A549 (cell line): ENCODE data around the gene SDE2. TPM values are rescaled to one million over a fixed set of nuclear protein-coding genes. Genes with fewer than 3 reads are reported as not detected.
A peak's percentile ranks its signal among the peaks of the same experiment; 100 is the strongest.

Experiments
- ATAC-seq, 2 experiments: fragments of 200-7000 bp in 1 of 2; fragments of >200 bp in 1 of 2; cut with Nextera tagmentation in 1 of 2; cut with Tn5 transposase in 1 of 2; 3 replicates each; pipeline versions ENCODE4 v1.8.0 to v1.9.1; 2018 to 2020; ENCODE audit warnings: mild to moderate bottlenecking in 1 of 2, moderate library complexity in 1 of 2
- CTCF ChIA-PET: fragments of 300-600 bp; sonication (Branson Sonifier 250); formaldehyde crosslinking; extraction: SDS; loops from one replicate; lab custom pipeline; 2021; ENCODE audit warnings: antibody characterized with exemption, inconsistent platforms; lab: Yijun Ruan, JAX
- POLR2A ChIA-PET: fragments of 350-600 bp; formaldehyde crosslinking; extraction: SDS; loops from one replicate; lab custom pipeline; 2021; ENCODE audit warnings: antibody characterized with exemption, inconsistent platforms; lab: Yijun Ruan, JAX
- DNase-seq, 2 experiments: peaks; one replicate each; pipeline versions ENCODE4 v3.0.0 to v3.0.0-alpha.2; 2011 to 2016; ENCODE audit warnings: low read depth in 1 of 2, low spot score in 1 of 2
- FAIRE-seq: peaks from 2 replicates; lab custom pipeline; 2011; peaks lifted over from hg19 to GRCh38; lab: Jason Lieb, UNC
- H3K27ac ChIP-seq, 2 experiments: fragments of >200 bp; sonication (Bioruptor Twin); formaldehyde crosslinking; 3 replicates each; pipeline ENCODE4 v1.5.1; 2016 to 2017
- H3K4me1 ChIP-seq: fragments of >200 bp; sonication (Bioruptor Twin); formaldehyde crosslinking; 3 replicates; pipeline ENCODE4 v1.6.1; 2016
- H3K4me2 ChIP-seq: fragments of >200 bp; sonication (Bioruptor Twin); formaldehyde crosslinking; 3 replicates; pipeline ENCODE4 v1.6.1; 2016
- H3K4me3 ChIP-seq: fragments of >200 bp; sonication (Bioruptor Twin); formaldehyde crosslinking; 3 replicates; pipeline ENCODE4 v1.5.1; 2016
- H3K9me3 ChIP-seq: fragments of >200 bp; sonication (Bioruptor Twin); formaldehyde crosslinking; 3 replicates; pipeline ENCODE4 v1.6.1; 2016
- CBX8 ChIP-seq: fragments of 200-600 bp; sonication (generic); IDR thresholded peaks from 2 replicates; pipeline ENCODE4 v1.6.1; 2016
- CHD4 ChIP-seq: fragments of 200-600 bp; sonication (generic); IDR thresholded peaks from 2 replicates; pipeline ENCODE4 v1.6.1; 2016; ENCODE audit warnings: antibody characterized with exemption, mild to moderate bottlenecking, borderline replicate concordance
- EHF ChIP-seq: fragments of 250-450 bp; sonication (Bioruptor Pico); IDR thresholded peaks from 2 replicates; pipeline ENCODE4 v1.5.0; 2020; ENCODE audit warnings: mild to moderate bottlenecking
- EHMT2 ChIP-seq: fragments of 200-600 bp; sonication (generic); IDR thresholded peaks from 2 replicates; pipeline ENCODE4 v1.6.1; 2016; ENCODE audit warnings: antibody characterized with exemption, low read depth, mild to moderate bottlenecking, moderate library complexity
- FOXS1 ChIP-seq: fragments of 250-450 bp; sonication (Bioruptor Pico); IDR thresholded peaks from 2 replicates; pipeline ENCODE4 v1.5.0; 2020; ENCODE audit warnings: mild to moderate bottlenecking, moderate library complexity
- GATA3 ChIP-seq: IDR thresholded peaks from 2 replicates; pipeline ENCODE4 v1.6.1; 2012; ENCODE audit warnings: borderline replicate concordance
- HOXA7 ChIP-seq: fragments of 250-450 bp; sonication (Bioruptor Pico); IDR thresholded peaks from 2 replicates; pipeline ENCODE4 v1.5.0; 2020; ENCODE audit warnings: mild to moderate bottlenecking, moderate library complexity
- HOXB5 ChIP-seq: fragments of 250-450 bp; sonication (Bioruptor Pico); IDR thresholded peaks from 2 replicates; pipeline ENCODE4 v1.5.0; 2020; ENCODE audit warnings: mild to moderate bottlenecking, moderate library complexity
- JUNB ChIP-seq: fragments of >200 bp; sonication (Bioruptor Twin); formaldehyde crosslinking; IDR thresholded peaks from 2 replicates; pipeline ENCODE4 v1.6.1; 2016
- NFE2L2 ChIP-seq: fragments of 150-350 bp; conservative IDR thresholded peaks from 2 replicates; pipeline ENCODE4 v1.6.1; 2014; ENCODE audit warnings: low read length
- NPAS2 ChIP-seq: fragments of 250-450 bp; sonication (Bioruptor Pico); IDR thresholded peaks from 2 replicates; pipeline ENCODE4 v1.8.0; 2022; ENCODE audit warnings: mild to moderate bottlenecking, moderate library complexity, borderline replicate concordance
- NR3C1 ChIP-seq: fragments of >200 bp; sonication (Bioruptor Twin); formaldehyde crosslinking; IDR thresholded peaks from 3 replicates; pipeline ENCODE4 v1.6.1; 2017
- POLR2A ChIP-seq: IDR thresholded peaks from 2 replicates; pipeline ENCODE4 v1.6.1; 2012; ENCODE audit warnings: mild to moderate bottlenecking, low read length
- ZC3H11A ChIP-seq: fragments of 450-650 bp; IDR thresholded peaks from 2 replicates; pipeline ENCODE4 v1.6.1; 2014; ENCODE audit warnings: antibody characterized with exemption, mild to moderate bottlenecking
- ZFP36 ChIP-seq: fragments of 450-650 bp; IDR thresholded peaks from 2 replicates; pipeline ENCODE4 v1.6.1; 2014; ENCODE audit warnings: borderline replicate concordance; ENCODE audit not compliant: partially characterized antibody
- ZNF302 ChIP-seq: fragments of 250-450 bp; sonication (Bioruptor Pico); IDR thresholded peaks from 2 replicates; pipeline ENCODE4 v1.9.0; 2021; ENCODE audit warnings: inconsistent platforms, mild to moderate bottlenecking, moderate library complexity
- ZSCAN20 ChIP-seq: fragments of 250-450 bp; sonication (Bioruptor Pico); IDR thresholded peaks from 2 replicates; pipeline ENCODE4 v1.8.0; 2022; ENCODE audit warnings: mild to moderate bottlenecking, moderate library complexity
- WGBS: methylation state at CpG from one replicate; pipeline ENCODE4 v1.1.6; 2017; ENCODE audit errors: missing lambda C conversion rate; 5-methylcytosine and 5-hydroxymethylcytosine counted together
- polyA plus RNA-seq, 4 experiments: library from polyadenylated mRNA; depleted of rRNA in 3 of 4; stranded (reverse); fragments of >200 nt; fragmentation: RNase III in 1 of 4; extraction: RNeasy Plus Mini Kit Qiagen cat#74134 plus additional on column Dnase treatment in 1 of 4; gene quantifications; 2 replicates in 3 of 4; 3 replicates in 1 of 4; pipeline ENCODE4 v1.2.3, GENCODE V29; 2011 to 2017
- TF ChIP-seq, protein P1 (sequence below): fragments of 200-600 bp; sonication (generic); IDR thresholded peaks from 2 replicates; pipeline ENCODE4 v1.6.1; 2016; ENCODE audit warnings: antibody characterized with exemption, mild to moderate bottlenecking, moderate library complexity
- TF ChIP-seq, protein P2 (sequence below): fragments of 250-450 bp; sonication (Bioruptor Pico); IDR thresholded peaks from 2 replicates; pipeline ENCODE4 v1.5.0; 2020; ENCODE audit warnings: low read depth, mild to moderate bottlenecking, moderate library complexity
- TF ChIP-seq, protein P3 (sequence below): fragments of 150-350 bp; IDR thresholded peaks from 2 replicates; pipeline ENCODE4 v1.6.1; 2014; ENCODE audit warnings: low read depth, mild to moderate bottlenecking, low read length
- TF ChIP-seq, protein P4 (sequence below): IDR thresholded peaks from 2 replicates; pipeline ENCODE4 v1.6.1; 2012
- TF ChIP-seq, protein P5 (sequence below): IDR thresholded peaks from 2 replicates; pipeline ENCODE4 v1.6.1; 2012; ENCODE audit warnings: low read depth, borderline replicate concordance

The SDE2 gene
- polyA plus RNA-seq, 2 of the 4 experiments (the other 2 are of a cell fraction) = 9.2 to 24.8 TPM

DNA sequence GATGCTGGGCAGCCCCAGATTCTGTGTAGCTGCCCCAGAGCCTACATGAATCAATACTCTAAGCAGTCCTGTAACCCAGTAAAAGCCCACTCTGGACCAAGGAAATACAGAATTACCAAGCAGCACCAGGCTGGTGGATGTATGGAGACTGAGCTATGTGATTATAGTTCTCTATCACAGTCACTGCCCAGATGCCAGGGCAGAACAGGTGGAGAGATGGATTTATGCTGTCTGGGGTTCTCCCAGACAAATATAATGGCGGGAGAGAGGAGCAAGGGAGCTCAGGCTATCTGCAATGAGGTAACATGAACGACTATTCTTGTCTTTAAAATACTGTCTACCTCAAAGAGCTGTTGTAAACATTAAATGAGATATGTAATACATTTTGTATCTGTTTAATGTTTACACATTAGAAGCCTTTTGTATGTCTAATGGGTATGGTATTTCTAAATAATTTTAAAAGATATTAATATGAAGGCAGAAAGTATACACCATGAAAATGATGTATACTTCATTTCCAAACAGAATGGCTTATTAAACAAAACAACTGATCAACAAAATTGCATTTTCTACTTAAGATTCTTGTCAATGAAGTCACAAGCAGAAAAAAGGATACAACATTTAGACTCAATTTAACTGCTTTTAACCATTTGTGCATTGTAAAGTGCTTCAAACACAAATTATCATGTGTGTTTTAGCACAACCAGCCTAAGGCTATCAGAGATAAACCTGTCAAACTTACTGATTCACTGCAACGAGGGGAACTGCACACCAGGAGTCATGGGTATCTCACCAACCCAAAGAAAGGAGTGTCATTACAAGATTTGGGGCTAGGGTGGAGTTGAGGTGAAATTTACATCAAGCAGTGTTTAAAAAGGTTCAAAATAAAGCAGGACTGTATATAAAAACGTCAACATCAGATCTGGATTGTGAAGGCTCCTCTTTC lies 3.0 kb downstream of the SDE2 start:
- CTCF ChIA-PET = interaction anchor here (1.1 to 3.8 kb wide), 3 partner anchors 10 to 21 kb away, joined by 4 to 29 read pairs (median 4); no protein-coding TSS in a partner anchor
- no peak for ATAC-seq
- no peaks in the 10 kb centered on the region for H3K9me3 ChIP-seq
- no peak for FAIRE-seq
- TF ChIP-seq CHD4 (no peak), GATA3 (no peak), JUNB (no peak), EHMT2 (no peak), ZC3H11A (no peak), NR3C1 (no peak), CBX8 (no peak), ZFP36 (no peak), POLR2A (no peak)
- TF ChIP-seq, protein P1, sequence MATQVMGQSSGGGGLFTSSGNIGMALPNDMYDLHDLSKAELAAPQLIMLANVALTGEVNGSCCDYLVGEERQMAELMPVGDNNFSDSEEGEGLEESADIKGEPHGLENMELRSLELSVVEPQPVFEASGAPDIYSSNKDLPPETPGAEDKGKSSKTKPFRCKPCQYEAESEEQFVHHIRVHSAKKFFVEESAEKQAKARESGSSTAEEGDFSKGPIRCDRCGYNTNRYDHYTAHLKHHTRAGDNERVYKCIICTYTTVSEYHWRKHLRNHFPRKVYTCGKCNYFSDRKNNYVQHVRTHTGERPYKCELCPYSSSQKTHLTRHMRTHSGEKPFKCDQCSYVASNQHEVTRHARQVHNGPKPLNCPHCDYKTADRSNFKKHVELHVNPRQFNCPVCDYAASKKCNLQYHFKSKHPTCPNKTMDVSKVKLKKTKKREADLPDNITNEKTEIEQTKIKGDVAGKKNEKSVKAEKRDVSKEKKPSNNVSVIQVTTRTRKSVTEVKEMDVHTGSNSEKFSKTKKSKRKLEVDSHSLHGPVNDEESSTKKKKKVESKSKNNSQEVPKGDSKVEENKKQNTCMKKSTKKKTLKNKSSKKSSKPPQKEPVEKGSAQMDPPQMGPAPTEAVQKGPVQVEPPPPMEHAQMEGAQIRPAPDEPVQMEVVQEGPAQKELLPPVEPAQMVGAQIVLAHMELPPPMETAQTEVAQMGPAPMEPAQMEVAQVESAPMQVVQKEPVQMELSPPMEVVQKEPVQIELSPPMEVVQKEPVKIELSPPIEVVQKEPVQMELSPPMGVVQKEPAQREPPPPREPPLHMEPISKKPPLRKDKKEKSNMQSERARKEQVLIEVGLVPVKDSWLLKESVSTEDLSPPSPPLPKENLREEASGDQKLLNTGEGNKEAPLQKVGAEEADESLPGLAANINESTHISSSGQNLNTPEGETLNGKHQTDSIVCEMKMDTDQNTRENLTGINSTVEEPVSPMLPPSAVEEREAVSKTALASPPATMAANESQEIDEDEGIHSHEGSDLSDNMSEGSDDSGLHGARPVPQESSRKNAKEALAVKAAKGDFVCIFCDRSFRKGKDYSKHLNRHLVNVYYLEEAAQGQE = no peak
- TF ChIP-seq, protein P2, sequence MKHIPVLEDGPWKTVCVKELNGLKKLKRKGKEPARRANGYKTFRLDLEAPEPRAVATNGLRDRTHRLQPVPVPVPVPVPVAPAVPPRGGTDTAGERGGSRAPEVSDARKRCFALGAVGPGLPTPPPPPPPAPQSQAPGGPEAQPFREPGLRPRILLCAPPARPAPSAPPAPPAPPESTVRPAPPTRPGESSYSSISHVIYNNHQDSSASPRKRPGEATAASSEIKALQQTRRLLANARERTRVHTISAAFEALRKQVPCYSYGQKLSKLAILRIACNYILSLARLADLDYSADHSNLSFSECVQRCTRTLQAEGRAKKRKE = no peak
- H3K4me2 ChIP-seq = peak overlapping the region; percentile 92; the same call in 2 of the 3 replicates
- POLR2A ChIA-PET = interaction anchor here (1.2 to 1.8 kb wide), 2 partner anchors 66 kb away, joined by 5 to 11 read pairs; partner anchors contain the start of gene H3-3A
- WGBS = 54% methylated on average over 4 of the region's 4 CpGs
- DNase-seq = no peak
- H3K4me3 ChIP-seq = no peak overlapping the region
- H3K27ac ChIP-seq = no peak overlapping the region
- H3K4me1 ChIP-seq = peaks cover 26% of the 10 kb centered on the region; the same call in 2 of the 3 replicates

DNA sequence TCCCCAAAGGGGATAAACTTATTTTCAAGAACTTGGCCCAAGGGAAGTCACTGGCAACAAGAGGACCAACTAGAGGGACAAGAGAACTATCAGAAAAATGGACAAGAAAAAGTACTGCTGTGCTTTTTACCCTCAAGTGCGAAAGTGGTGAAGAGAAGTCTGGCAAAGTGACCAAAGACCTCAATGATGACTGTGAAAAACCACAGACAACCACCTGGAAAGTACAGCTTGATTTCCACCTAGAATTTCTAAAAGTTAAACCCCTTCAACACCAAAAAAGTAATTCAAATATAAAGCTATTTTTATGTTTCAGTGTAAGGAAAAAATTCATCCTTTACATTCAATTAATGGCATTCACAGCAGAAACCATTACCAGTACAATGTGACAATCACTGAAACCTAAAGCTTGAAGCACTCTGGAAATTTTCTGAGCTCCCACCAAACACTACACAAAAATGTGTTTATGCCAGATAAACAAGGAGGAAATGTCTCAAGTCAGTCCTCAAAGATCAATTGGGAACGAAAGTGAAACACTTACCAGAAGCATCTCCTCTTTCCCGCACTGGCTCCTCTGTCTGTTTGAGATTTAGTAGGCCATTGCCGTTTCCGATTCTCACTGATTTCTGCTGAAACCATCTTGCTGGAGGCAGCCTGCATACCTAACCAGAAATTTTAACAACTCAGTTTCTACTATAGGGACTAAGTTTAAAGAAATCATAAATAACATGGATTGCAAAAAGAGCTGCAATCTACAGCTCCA lies 8.3 kb downstream of the SDE2 start:
- 94% methylated on average over 5 of the region's 5 CpGs for WGBS
- H3K4me3 ChIP-seq = no peak overlapping the region
- no peak overlapping the region for H3K27ac ChIP-seq
- 0 out of 3 replicates have a peak, but pooled peaks cover 2% of the 10 kb centered on the region for H3K4me1 ChIP-seq
- no peaks in the 10 kb centered on the region for H3K9me3 ChIP-seq
- ATAC-seq (no peak), FAIRE-seq (no peak), DNase-seq (no peak)
- ChIA-PET CTCF (interaction anchor here (1.0 to 2.4 kb wide), 6 partner anchors 16 to 672 kb away, joined by 3 to 12 read pairs (median 5); no protein-coding TSS in a partner anchor), POLR2A (interaction anchor here (0.9 kb wide), 1 partner anchor 9 kb away, joined by 3 read pairs; no protein-coding TSS in a partner anchor)
- TF ChIP-seq, protein P1 = no peak
- TF ChIP-seq FOXS1 (CRISPR knock-in tag) (no peak), ZNF302 (CRISPR knock-in tag) (no peak), EHMT2 (no peak), EHF (CRISPR knock-in tag) (no peak), ZSCAN20 (CRISPR knock-in tag) (no peak), NFE2L2 (no peak), HOXA7 (CRISPR knock-in tag) (no peak), NPAS2 (CRISPR knock-in tag) (no peak), HOXB5 (CRISPR knock-in tag) (no peak)
- TF ChIP-seq, protein P3, sequence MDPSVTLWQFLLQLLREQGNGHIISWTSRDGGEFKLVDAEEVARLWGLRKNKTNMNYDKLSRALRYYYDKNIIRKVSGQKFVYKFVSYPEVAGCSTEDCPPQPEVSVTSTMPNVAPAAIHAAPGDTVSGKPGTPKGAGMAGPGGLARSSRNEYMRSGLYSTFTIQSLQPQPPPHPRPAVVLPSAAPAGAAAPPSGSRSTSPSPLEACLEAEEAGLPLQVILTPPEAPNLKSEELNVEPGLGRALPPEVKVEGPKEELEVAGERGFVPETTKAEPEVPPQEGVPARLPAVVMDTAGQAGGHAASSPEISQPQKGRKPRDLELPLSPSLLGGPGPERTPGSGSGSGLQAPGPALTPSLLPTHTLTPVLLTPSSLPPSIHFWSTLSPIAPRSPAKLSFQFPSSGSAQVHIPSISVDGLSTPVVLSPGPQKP = no peak
- TF ChIP-seq, protein P4, sequence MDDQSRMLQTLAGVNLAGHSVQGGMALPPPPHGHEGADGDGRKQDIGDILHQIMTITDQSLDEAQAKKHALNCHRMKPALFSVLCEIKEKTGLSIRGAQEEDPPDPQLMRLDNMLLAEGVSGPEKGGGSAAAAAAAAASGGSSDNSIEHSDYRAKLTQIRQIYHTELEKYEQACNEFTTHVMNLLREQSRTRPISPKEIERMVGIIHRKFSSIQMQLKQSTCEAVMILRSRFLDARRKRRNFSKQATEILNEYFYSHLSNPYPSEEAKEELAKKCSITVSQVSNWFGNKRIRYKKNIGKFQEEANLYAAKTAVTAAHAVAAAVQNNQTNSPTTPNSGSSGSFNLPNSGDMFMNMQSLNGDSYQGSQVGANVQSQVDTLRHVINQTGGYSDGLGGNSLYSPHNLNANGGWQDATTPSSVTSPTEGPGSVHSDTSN = no peak
- TF ChIP-seq, protein P5, sequence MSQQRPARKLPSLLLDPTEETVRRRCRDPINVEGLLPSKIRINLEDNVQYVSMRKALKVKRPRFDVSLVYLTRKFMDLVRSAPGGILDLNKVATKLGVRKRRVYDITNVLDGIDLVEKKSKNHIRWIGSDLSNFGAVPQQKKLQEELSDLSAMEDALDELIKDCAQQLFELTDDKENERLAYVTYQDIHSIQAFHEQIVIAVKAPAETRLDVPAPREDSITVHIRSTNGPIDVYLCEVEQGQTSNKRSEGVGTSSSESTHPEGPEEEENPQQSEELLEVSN = no peak
- H3K4me2 ChIP-seq = no peak overlapping the region
